ACC112 (cell line): ENCODE data around the gene SHISA5.

Experiments used
- H2AFZ ChIP-seq: fragments of 200-600 bp; sonication (generic); one replicate; pipeline ENCODE4 v1.6.0; 2017; ENCODE audit warnings: antibody characterized with exemption, low read length; ENCODE audit not compliant: unreplicated experiment
- H3K27ac ChIP-seq: fragments of 200-600 bp; sonication (generic); 2 replicates; pipeline ENCODE4 v1.5.1; 2014; ENCODE audit warnings: low read depth, mild to moderate bottlenecking, antibody characterized with exemption, low read length, moderate library complexity
- H3K27me3 ChIP-seq: fragments of 200-600 bp; sonication (generic); 2 replicates; pipeline ENCODE4 v1.6.1; 2014; ENCODE audit warnings: mild to moderate bottlenecking, antibody characterized with exemption, low read length, moderate library complexity, mixed read lengths; ENCODE audit not compliant: insufficient read depth
- H3K36me3 ChIP-seq: fragments of 200-600 bp; sonication (generic); 2 replicates; pipeline ENCODE4 v1.6.1; 2016; ENCODE audit warnings: mild to moderate bottlenecking, antibody characterized with exemption, low read length, moderate library complexity, mixed read lengths; ENCODE audit not compliant: insufficient read depth
- H3K4me1 ChIP-seq: fragments of 200-600 bp; sonication (generic); one replicate; pipeline ENCODE4 v1.6.1; 2016; ENCODE audit warnings: low read length, mixed read lengths; ENCODE audit not compliant: insufficient read depth, unreplicated experiment, control insufficient read depth
- H3K4me3 ChIP-seq: fragments of 200-600 bp; sonication (generic); 2 replicates; pipeline ENCODE4 v1.5.1; 2014; ENCODE audit warnings: mild to moderate bottlenecking, low read depth, low read length
- H3K79me2 ChIP-seq: fragments of 200-600 bp; sonication (generic); one replicate; pipeline ENCODE4 v1.6.0; 2016; ENCODE audit warnings: low read length; ENCODE audit not compliant: control insufficient read depth, unreplicated experiment, insufficient read depth

Gene SHISA5

GRCh38 chr3:48519277-48519643 lies 15.3 kb upstream of the SHISA5 start:
- Histone ChIP-seq H3K27me3 (no peaks in the 10 kb centered on the region), H3K79me2 (no peaks in the 10 kb centered on the region), H3K36me3 (peaks cover 6% of the 10 kb centered on the region; the same call in 1 of the 2 replicates), H3K4me1 (no peaks in the 10 kb centered on the region), H3K4me3 (no peak overlapping the region), H3K27ac (no peak overlapping the region), H2AFZ (no peak overlapping the region)

GRCh38 chr3:48518638-48519276 lies 14.8 kb upstream of the SHISA5 start:
- Histone ChIP-seq H3K36me3 (peaks cover 6% of the 10 kb centered on the region; the same call in 1 of the 2 replicates), H3K4me1 (no peaks in the 10 kb centered on the region), H3K4me3 (no peak overlapping the region), H3K27me3 (no peaks in the 10 kb centered on the region), H3K27ac (no peak overlapping the region), H2AFZ (no peak overlapping the region), H3K79me2 (no peaks in the 10 kb centered on the region)

GRCh38 chr3:48518069-48518468 lies 14.1 kb upstream of the SHISA5 start:
- H3K27me3 ChIP-seq: no peaks in the 10 kb centered on the region
- no peaks in the 10 kb centered on the region for H3K36me3 ChIP-seq
- no peaks in the 10 kb centered on the region for H3K79me2 ChIP-seq
- H2AFZ ChIP-seq: no peak overlapping the region
- H3K27ac ChIP-seq: no peak overlapping the region
- H3K4me3 ChIP-seq: no peak overlapping the region
- no peaks in the 10 kb centered on the region for H3K4me1 ChIP-seq

- Histone ChIP-seq H3K4me3 (no peak overlapping the region), H3K36me3 (no peaks in the 10 kb centered on the region), H3K27me3 (no peaks in the 10 kb centered on the region), H3K27ac (no peak overlapping the region), H3K4me1 (no peaks in the 10 kb centered on the region), H3K79me2 (no peaks in the 10 kb centered on the region), H2AFZ (no peak overlapping the region)
Measured at GRCh38 chr3:48516571-48516970, 12.6 kb upstream of the SHISA5 start.

- no peaks in the 10 kb centered on the region for H3K4me1 ChIP-seq
Measured at GRCh38 chr3:48514431-48515227, 10.7 kb upstream of the SHISA5 start.

GRCh38 chr3:48511551-48511950 lies 7.6 kb upstream of the SHISA5 start:
- Histone ChIP-seq H3K36me3 (no peaks in the 10 kb centered on the region), H3K4me1 (peaks cover 10% of the 10 kb centered on the region), H3K27me3 (no peaks in the 10 kb centered on the region), H3K4me3 (no peak overlapping the region), H2AFZ (no peak overlapping the region), H3K79me2 (no peaks in the 10 kb centered on the region), H3K27ac (no peak overlapping the region)

More at GRCh38 chr3:48514431-48515227, 10.7 kb upstream of the SHISA5 start:
- no peak overlapping the region for H3K4me3 ChIP-seq
- H2AFZ ChIP-seq: no peak overlapping the region
- no peaks in the 10 kb centered on the region for H3K79me2 ChIP-seq
- no peaks in the 10 kb centered on the region for H3K36me3 ChIP-seq
- H3K27me3 ChIP-seq: no peaks in the 10 kb centered on the region
- no peak overlapping the region for H3K27ac ChIP-seq

- H3K4me3 ChIP-seq: no peak overlapping the region
- H3K36me3 ChIP-seq: no peaks in the 10 kb centered on the region
- peaks cover 26% of the 10 kb centered on the region for H3K4me1 ChIP-seq
- H3K27ac ChIP-seq: no peak overlapping the region
- no peak overlapping the region for H2AFZ ChIP-seq
- no peaks in the 10 kb centered on the region for H3K27me3 ChIP-seq
- peaks cover 13% of the 10 kb centered on the region for H3K79me2 ChIP-seq
Measured at GRCh38 chr3:48507256-48508061, 3.5 kb upstream of the SHISA5 start.

GRCh38 chr3:48505968-48506504 lies 2.1 kb upstream of the SHISA5 start:
- Histone ChIP-seq H3K4me1 (peaks cover 28% of the 10 kb centered on the region), H2AFZ (no peak overlapping the region), H3K36me3 (no peaks in the 10 kb centered on the region), H3K27me3 (no peaks in the 10 kb centered on the region), H3K27ac (no peak overlapping the region), H3K79me2 (peaks cover 18% of the 10 kb centered on the region), H3K4me3 (no peak overlapping the region)

- Histone ChIP-seq H3K27me3 (no peaks in the 10 kb centered on the region), H3K79me2 (peaks cover 18% of the 10 kb centered on the region), H3K4me1 (peaks cover 28% of the 10 kb centered on the region), H3K36me3 (no peaks in the 10 kb centered on the region), H3K27ac (no peak overlapping the region), H2AFZ (no peak overlapping the region), H3K4me3 (peak overlapping the region; percentile 98; the same call in 1 of the 2 replicates)
Measured at GRCh38 chr3:48505146-48505545, 1.2 kb upstream of the SHISA5 start.

- Histone ChIP-seq H3K36me3 (peaks cover 4% of the 10 kb centered on the region; the same call in 1 of the 2 replicates), H2AFZ (peak overlapping the region; percentile 53), H3K79me2 (peaks cover 18% of the 10 kb centered on the region), H3K27ac (peak overlapping the region; percentile 49), H3K4me1 (peaks cover 28% of the 10 kb centered on the region), H3K27me3 (no peaks in the 10 kb centered on the region), H3K4me3 (peak overlapping the region; percentile 98)
Measured at GRCh38 chr3:48503401-48504050, 448 bp downstream of the SHISA5 start.
